NT2/D1 (cell line): Measurements from ENCODE around the gene NADK2.
"Not testable (repeated sequence)": the region's sequence is repeated elsewhere in the genome, so short reads cannot be mapped to it uniquely, and the experiment has no call there.

Experiments
- DNase-seq: peaks from one replicate; pipeline ENCODE4 v3.0.0-alpha.2; 2011; ENCODE audit warnings: low read depth, low spot score
- H3K27me3 ChIP-seq: 2 replicates; pipeline ENCODE4 v1.6.0; 2011; ENCODE audit warnings: mild to moderate bottlenecking; ENCODE audit not compliant: insufficient read length, insufficient read depth
- H3K36me3 ChIP-seq: 2 replicates; pipeline ENCODE4 v1.6.1; 2011; ENCODE audit warnings: mild to moderate bottlenecking, low read length, mixed read lengths; ENCODE audit not compliant: insufficient read depth, insufficient read length
- H3K4me1 ChIP-seq: 2 replicates; pipeline ENCODE4 v1.5.1; 2011; ENCODE audit not compliant: insufficient read depth, insufficient read length
- H3K4me3 ChIP-seq: 2 replicates; pipeline ENCODE4 v1.5.1; 2011; ENCODE audit warnings: low read depth; ENCODE audit not compliant: insufficient read length
- H3K9ac ChIP-seq: 2 replicates; pipeline ENCODE4 v1.6.0; 2011; ENCODE audit warnings: low read depth; ENCODE audit not compliant: insufficient read length
- H3K9me3 ChIP-seq: 2 replicates; pipeline ENCODE4 v1.5.1; 2011; ENCODE audit warnings: mild to moderate bottlenecking, low read length; ENCODE audit not compliant: insufficient read depth
- SUZ12 ChIP-seq: IDR thresholded peaks from 2 replicates; pipeline ENCODE4 v1.6.1; 2011; ENCODE audit not compliant: insufficient read length, insufficient read depth; ENCODE audit errors: extremely low read depth
- YY1 ChIP-seq: IDR thresholded peaks from 2 replicates; pipeline ENCODE4 v1.6.1; 2011; ENCODE audit not compliant: insufficient read length, insufficient read depth
- ZNF274 ChIP-seq: IDR thresholded peaks from 2 replicates; pipeline ENCODE4 v1.6.1; 2011; ENCODE audit warnings: mild to moderate bottlenecking, low read depth, low read length

Gene NADK2, protein sequence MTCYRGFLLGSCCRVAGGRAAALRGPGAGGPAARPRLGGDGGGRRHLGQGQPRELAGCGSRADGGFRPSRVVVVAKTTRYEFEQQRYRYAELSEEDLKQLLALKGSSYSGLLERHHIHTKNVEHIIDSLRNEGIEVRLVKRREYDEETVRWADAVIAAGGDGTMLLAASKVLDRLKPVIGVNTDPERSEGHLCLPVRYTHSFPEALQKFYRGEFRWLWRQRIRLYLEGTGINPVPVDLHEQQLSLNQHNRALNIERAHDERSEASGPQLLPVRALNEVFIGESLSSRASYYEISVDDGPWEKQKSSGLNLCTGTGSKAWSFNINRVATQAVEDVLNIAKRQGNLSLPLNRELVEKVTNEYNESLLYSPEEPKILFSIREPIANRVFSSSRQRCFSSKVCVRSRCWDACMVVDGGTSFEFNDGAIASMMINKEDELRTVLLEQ

DNA sequence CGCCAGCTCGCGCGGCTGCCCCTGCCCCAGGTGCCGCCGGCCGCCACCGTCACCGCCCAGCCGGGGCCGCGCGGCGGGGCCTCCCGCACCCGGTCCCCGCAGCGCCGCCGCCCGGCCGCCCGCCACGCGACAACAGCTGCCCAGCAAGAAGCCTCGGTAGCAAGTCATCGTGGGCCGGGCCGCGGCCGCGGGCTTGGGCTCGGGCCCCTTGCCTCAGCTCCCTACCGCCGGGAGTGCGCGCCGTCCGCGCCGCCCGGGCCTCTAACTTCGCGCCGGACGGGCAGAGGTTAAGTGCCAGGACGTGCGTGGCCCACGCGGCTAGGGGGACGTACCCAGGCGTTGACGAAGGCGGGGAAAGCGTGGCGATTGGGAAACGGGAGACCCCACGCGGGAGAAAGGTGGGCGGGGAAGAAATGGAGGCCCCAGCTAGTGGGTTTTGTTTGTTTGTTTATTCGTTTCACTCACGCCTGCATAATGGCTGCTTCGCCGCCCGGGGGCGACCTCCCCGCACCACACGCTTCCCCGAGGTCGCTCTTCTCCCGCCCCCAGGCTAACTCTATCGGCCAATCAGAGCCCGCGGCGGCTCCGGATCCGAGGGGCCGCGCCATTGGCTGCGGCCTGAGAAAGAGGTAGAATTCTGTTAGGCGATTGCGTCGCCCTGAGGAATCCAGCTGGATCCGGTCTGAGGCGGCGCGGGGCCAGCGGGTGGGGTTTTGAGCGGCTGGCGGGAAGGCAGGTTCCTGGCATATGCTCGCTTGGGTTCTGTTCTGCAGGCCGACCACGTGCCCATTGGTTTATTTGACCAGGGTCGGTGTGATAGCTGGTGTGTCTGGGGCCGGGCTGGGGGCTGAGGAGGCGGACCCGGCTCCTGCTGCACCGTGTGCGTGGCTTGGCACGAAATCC lies at the start of gene NADK2:
Gene NADK2 (minus strand): TSS at position 295 of the 903 bp plus-strand sequence. CDS start 127 bp downstream, at position 168.
- H3K36me3 ChIP-seq: no peaks in the 10 kb centered on the region
- H3K9ac ChIP-seq: peak within 1 kb of the TSS; percentile 83
- peaks cover 7% of the 10 kb centered on the region for H3K9me3 ChIP-seq
- DNase-seq: peak; percentile 86
- H3K4me1 ChIP-seq: no peaks in the 10 kb centered on the region
- peak within 1 kb of the TSS; percentile 65 for H3K4me3 ChIP-seq
- no peaks in the 10 kb centered on the region for H3K27me3 ChIP-seq
- TF ChIP-seq YY1 (no peak), SUZ12 (no peak), ZNF274 (no peak)

DNA sequence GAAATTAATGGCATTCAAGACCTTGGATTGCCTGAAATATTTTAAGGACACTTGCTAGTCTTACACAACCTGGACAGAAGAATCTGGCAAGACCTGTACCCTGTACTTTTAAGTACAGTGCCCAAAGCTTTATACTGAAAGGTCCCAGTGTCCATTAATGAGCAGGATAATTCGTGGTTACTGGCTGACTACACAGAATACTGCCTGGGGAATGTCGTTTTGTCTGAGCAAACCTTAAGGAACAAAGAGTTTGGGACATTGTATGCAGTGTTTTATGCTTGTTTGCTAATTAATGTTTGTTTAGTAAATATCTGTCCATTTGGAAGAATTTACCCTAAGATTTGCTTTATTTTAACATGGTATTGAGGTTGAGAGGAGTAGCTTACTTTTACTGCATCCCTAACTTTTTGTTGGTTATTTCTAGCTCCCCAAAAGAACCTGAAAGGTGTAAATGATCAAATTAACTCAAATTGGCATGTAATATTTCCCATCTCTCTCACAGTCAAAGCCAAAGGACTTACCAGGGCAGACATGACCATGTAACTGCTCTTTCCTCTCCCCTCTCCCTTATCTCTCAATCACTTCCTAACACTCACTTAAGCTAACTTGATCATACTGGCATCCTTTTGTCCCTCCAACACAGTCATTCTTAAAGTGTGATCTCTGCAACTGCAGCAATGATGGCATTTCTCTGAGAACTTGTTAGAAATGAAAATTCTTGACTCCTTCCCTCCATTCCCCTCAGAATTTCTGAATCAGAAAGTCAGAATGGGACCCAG lies 44.3 kb upstream of the NADK2 start:
- Histone ChIP-seq H3K9ac (no peak overlapping the region), H3K36me3 (no peaks in the 10 kb centered on the region), H3K27me3 (no peaks in the 10 kb centered on the region), H3K9me3 (no peaks in the 10 kb centered on the region), H3K4me3 (no peak overlapping the region), H3K4me1 (no peaks in the 10 kb centered on the region)
- DNase-seq: no peak
- TF ChIP-seq YY1: no peak
- no peak for TF ChIP-seq SUZ12
- TF ChIP-seq ZNF274: no peak

DNA sequence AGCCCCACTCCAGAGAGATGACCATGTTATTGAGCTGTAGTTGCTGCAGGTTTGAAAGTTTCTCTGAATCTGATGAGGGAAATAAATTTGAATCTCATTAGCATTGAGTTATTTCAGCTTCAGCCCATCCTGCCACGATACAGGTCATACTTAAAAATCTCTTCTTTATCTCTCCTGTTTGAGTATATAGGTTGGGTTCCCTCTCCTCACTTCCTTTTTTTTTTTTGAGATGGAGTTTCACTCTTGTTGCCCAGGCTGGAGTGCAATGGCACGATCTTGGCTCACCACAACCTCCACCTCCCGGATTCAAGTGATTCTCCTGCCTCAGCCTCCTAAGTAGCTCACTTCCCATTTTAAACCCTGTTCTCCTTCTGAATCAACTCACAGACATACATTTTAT lies 42.0 kb upstream of the NADK2 start:
- DNase-seq, H3K9me3 ChIP-seq, H3K4me3 ChIP-seq, H3K27me3 ChIP-seq, H3K4me1 ChIP-seq, H3K36me3 ChIP-seq, H3K9ac ChIP-seq: not testable (repeated sequence)

DNA sequence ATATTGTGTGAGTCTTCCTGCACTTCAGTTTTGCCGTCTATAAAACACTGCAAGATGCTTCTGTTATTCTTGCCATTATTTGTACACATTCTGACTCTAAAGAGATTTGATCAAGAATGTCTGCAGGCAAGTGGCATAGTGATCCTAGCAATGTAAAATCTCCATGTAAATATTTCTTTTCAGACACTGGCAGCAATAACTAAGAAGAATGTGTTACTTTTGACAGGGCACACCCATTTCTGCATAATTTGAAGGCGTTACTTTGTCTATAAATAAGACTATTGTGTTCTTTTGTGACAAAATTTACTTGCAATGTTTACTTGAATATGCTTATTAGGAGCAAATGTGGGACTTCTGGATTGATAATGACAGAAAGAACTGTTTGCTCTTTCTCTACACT lies 39.9 kb upstream of the NADK2 start:
- no peak for DNase-seq
- H3K4me1 ChIP-seq: no peaks in the 10 kb centered on the region

DNA sequence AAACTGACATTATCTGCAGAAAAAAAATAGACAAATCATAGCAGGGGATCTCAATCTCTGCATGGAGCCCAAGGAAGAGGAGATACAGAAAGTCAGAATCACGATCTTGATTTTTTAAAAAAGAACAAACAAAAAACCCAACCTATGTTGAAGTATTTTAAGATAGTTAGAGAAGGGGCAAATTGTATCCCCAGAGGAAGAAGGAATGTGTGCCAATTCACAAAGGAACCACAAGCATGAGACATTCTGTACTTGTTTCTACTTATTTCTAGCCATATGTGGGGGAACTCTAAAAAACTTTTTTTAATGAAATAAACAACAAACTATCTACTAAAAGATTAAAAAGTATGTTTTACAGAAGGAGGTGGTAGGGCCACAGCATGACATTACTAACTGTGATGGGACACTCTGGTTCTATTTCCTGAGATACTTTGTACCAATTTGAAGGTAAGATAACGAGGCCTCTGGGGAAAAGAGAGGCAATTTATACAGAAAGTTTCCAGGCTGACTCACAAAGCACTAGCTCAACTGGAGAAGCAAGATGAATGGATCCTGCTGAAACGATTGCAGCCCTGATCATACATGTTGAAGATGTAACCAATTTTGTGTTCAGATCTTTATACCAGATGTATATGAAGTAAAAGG lies 37.5 kb upstream of the NADK2 start:
- Histone ChIP-seq H3K4me3 (no peak overlapping the region), H3K9ac (no peak overlapping the region), H3K27me3 (no peaks in the 10 kb centered on the region), H3K4me1 (no peaks in the 10 kb centered on the region), H3K9me3 (no peaks in the 10 kb centered on the region), H3K36me3 (no peaks in the 10 kb centered on the region)
- no peak for DNase-seq
- no peak for TF ChIP-seq YY1
- TF ChIP-seq ZNF274: no peak
- no peak for TF ChIP-seq SUZ12

More for the DNA sequence above, 39.9 kb upstream of the NADK2 start:
- H3K4me3 ChIP-seq: no peak overlapping the region
- H3K9me3 ChIP-seq: no peaks in the 10 kb centered on the region
- H3K27me3 ChIP-seq: no peaks in the 10 kb centered on the region
- H3K36me3 ChIP-seq: no peaks in the 10 kb centered on the region
- H3K9ac ChIP-seq: no peak overlapping the region
- no peak for TF ChIP-seq YY1
- no peak for TF ChIP-seq SUZ12
- no peak for TF ChIP-seq ZNF274

DNA sequence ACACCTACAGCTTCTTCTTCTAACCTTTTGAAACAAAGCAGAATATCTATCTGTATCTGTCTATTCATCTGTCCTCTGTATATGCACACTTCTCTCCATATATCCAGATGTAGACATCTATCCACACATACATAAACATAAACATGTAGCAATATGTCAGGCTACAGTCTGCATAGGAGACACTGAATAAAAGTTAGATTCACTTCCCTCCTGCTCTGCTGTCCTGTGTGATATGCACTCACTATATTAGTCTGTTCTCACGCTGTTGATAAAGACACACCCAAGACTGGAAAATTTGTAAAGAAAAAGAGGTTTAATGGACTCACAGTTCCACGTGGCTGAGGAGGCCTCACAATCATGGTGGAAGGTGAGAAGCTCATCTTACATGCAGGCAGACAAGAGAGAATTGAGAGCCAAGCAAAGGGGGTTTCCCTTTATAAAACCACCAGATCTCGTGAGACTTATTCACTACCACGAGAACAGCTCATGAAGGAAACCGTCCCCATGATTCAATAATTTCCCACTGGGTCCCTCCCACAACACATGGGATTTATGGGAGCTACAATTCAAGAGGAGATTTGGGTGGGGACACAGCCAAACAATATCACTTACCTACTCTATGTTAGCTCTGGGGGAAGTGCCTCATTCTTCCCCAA lies 35.9 kb upstream of the NADK2 start:
- Histone ChIP-seq H3K9me3 (no peaks in the 10 kb centered on the region), H3K4me3 (no peak overlapping the region), H3K9ac (no peak overlapping the region), H3K36me3 (no peaks in the 10 kb centered on the region), H3K27me3 (no peaks in the 10 kb centered on the region), H3K4me1 (no peaks in the 10 kb centered on the region)
- TF ChIP-seq YY1: no peak
- no peak for TF ChIP-seq ZNF274
- TF ChIP-seq SUZ12: no peak
- no peak for DNase-seq
